ENCODE measurements around the gene PTPRM.
A peak's percentile ranks its signal among the peaks of the same experiment; 100 is the strongest.

The PTPRM gene

DNA sequence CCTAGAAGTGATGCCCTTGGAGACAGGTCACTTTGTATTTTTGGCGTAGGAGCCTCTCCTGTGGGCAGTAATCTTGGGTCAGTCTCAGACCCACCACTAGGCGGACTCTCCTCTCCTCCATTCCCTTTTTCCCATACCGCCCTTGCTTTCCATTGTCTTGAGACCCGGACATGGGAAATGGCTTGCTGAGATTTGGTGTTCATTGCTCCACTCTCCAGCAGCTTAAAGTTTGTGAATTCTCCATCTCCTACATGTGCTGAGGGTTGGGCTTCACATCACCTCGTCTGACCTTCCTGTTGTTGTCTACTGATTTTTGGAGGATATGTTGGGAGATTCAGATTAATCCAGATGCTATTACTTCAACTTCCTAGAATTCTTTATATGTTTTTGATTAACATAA is 882.9 kb downstream of the PTPRM start:
- H3K4me3 ChIP-seq (IDR thresholded peaks at IDR 0.05; ENCODE audit: insufficient read depth, low read depth, low read length), result no peak overlapping the region
- TF ChIP-seq, protein P1, sequence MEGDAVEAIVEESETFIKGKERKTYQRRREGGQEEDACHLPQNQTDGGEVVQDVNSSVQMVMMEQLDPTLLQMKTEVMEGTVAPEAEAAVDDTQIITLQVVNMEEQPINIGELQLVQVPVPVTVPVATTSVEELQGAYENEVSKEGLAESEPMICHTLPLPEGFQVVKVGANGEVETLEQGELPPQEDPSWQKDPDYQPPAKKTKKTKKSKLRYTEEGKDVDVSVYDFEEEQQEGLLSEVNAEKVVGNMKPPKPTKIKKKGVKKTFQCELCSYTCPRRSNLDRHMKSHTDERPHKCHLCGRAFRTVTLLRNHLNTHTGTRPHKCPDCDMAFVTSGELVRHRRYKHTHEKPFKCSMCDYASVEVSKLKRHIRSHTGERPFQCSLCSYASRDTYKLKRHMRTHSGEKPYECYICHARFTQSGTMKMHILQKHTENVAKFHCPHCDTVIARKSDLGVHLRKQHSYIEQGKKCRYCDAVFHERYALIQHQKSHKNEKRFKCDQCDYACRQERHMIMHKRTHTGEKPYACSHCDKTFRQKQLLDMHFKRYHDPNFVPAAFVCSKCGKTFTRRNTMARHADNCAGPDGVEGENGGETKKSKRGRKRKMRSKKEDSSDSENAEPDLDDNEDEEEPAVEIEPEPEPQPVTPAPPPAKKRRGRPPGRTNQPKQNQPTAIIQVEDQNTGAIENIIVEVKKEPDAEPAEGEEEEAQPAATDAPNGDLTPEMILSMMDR (conservative IDR thresholded peaks at IDR 0.05; ENCODE audit: low read depth, low read length), result peak; percentile 61
- no peaks in the 10 kb centered on the region for H4K20me1 ChIP-seq (ENCODE audit: insufficient read depth)
- no peaks in the 10 kb centered on the region for H3K27me3 ChIP-seq (ENCODE audit: insufficient read depth, low read depth)
- H3K36me3 ChIP-seq (ENCODE audit: insufficient read depth), result no peaks in the 10 kb centered on the region; the same call in 1 of the 2 replicates
- H3K79me2 ChIP-seq (ENCODE audit: insufficient read depth, low read depth), result no peaks in the 10 kb centered on the region
- H3K4me2 ChIP-seq, result no peak overlapping the region
- H3K27ac ChIP-seq, result no peak overlapping the region
- no peak overlapping the region for H2AFZ ChIP-seq (ENCODE audit: low read depth)
- H3K9ac ChIP-seq, result no peak overlapping the region
- no peaks in the 10 kb centered on the region for H3K4me1 ChIP-seq (ENCODE audit: low read depth, poor library complexity, severe bottlenecking)

DNA sequence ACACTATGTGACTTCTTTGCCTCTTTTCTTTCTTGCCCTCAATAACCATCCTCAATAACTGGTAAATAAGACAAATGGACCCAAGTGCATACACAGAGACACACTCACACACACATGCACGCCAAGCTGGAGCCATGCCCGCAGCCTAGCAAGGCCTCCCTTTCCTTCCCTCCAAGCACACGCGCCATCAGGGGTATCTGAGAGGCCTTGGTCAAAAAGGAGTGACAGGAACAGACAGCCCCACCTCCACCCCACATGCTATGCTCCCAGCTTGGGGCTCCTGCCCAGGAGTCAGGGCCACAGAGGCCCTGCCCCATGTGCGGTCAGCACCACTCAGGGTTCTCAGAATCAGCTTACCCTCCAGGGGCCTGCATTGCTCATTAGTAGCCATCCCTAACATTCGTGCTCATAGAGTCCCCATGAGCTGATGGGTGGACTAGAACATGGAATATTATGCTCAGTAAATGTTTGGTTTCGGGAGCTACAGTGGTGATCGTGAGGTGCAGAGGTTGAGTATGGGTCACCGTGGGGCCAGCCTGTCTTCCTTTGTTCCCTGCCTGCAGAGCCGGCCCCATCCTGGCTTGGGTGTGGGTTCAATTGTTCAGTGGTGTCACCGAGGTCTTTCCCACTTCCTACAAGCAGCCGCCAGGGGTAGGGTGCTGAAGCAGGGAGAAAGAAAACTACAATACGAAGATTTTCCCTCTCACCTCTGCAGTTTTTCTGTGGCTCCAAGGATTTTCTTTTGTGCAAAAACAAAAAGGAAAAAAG is 884.0 kb downstream of the PTPRM start:
- Histone ChIP-seq H2AFZ (ENCODE audit: low read depth) (no peak overlapping the region), H3K36me3 (ENCODE audit: insufficient read depth) (no peaks in the 10 kb centered on the region; the same call in 1 of the 2 replicates), H3K4me1 (ENCODE audit: low read depth, poor library complexity, severe bottlenecking) (no peaks in the 10 kb centered on the region), H3K27ac (no peak overlapping the region), H3K27me3 (ENCODE audit: insufficient read depth, low read depth) (no peaks in the 10 kb centered on the region), H3K79me2 (ENCODE audit: insufficient read depth, low read depth) (no peaks in the 10 kb centered on the region), H3K4me3 (IDR thresholded peaks at IDR 0.05; ENCODE audit: insufficient read depth, low read depth, low read length) (no peak overlapping the region), H3K9ac (no peak overlapping the region), H3K4me2 (no peak overlapping the region), H4K20me1 (ENCODE audit: insufficient read depth) (no peaks in the 10 kb centered on the region)
- TF ChIP-seq, protein P1 (conservative IDR thresholded peaks at IDR 0.05; ENCODE audit: low read depth, low read length), result no peak

DNA sequence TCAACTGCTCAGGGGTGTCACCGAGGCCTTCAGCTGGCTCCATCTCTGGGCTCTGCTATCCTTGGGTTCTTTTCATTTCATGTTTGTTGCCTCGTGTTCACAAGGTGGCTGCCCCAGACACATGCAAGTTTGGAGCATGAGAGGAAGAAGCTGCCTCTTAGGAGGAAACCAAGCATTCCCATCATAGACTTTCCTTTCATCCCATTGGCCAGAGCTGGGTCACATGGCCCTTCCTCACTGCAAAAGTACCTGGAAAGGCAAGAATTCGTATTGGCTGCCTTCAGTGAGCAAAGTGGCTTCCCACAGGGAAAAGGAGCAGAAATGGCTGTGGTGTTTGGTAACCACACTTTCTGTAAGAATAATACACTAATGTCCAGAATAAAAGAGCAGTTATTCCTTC is 886.4 kb downstream of the PTPRM start:
- no peak overlapping the region for H3K4me2 ChIP-seq
- TF ChIP-seq, protein P1 (conservative IDR thresholded peaks at IDR 0.05; ENCODE audit: low read depth, low read length), result no peak
- no peak overlapping the region for H2AFZ ChIP-seq (ENCODE audit: low read depth)

DNA sequence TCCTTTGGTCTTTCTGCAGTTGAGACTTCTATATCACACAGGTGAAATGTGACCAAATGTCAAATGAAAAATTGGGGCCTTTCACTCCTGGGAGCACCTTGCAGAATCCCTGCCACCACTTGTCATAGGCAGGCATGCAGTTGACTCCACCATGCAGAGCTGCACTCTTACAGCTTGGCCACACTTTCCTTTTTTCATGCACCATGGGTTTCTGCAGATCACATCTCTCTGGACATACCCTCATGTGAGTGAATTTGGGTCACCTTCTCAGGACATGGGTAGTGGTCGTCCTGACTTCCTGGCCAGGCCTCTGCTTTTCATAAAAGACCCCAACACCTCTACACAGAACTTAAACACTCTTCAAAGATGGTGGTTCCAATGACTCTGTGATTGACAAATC is 887.0 kb downstream of the PTPRM start:
- no peak overlapping the region for H3K9ac ChIP-seq
- no peaks in the 10 kb centered on the region for H3K27me3 ChIP-seq (ENCODE audit: insufficient read depth, low read depth)
- H3K4me2 ChIP-seq, result no peak overlapping the region
- H3K4me3 ChIP-seq (IDR thresholded peaks at IDR 0.05; ENCODE audit: insufficient read depth, low read depth, low read length), result no peak overlapping the region
- TF ChIP-seq, protein P1 (conservative IDR thresholded peaks at IDR 0.05; ENCODE audit: low read depth, low read length), result no peak
- no peaks in the 10 kb centered on the region for H3K4me1 ChIP-seq (ENCODE audit: low read depth, poor library complexity, severe bottlenecking)
- H3K36me3 ChIP-seq (ENCODE audit: insufficient read depth), result no peaks in the 10 kb centered on the region; the same call in 1 of the 2 replicates
- H3K79me2 ChIP-seq (ENCODE audit: insufficient read depth, low read depth), result no peaks in the 10 kb centered on the region
- no peak overlapping the region for H2AFZ ChIP-seq (ENCODE audit: low read depth)
- H3K27ac ChIP-seq, result no peak overlapping the region
- H4K20me1 ChIP-seq (ENCODE audit: insufficient read depth), result no peaks in the 10 kb centered on the region

More for the DNA sequence above, 886.4 kb downstream of the PTPRM start:
- Histone ChIP-seq H3K36me3 (ENCODE audit: insufficient read depth) (no peaks in the 10 kb centered on the region; the same call in 1 of the 2 replicates), H4K20me1 (ENCODE audit: insufficient read depth) (no peaks in the 10 kb centered on the region), H3K79me2 (ENCODE audit: insufficient read depth, low read depth) (no peaks in the 10 kb centered on the region), H3K27me3 (ENCODE audit: insufficient read depth, low read depth) (no peaks in the 10 kb centered on the region), H3K9ac (no peak overlapping the region), H3K4me3 (IDR thresholded peaks at IDR 0.05; ENCODE audit: insufficient read depth, low read depth, low read length) (no peak overlapping the region), H3K4me1 (ENCODE audit: low read depth, poor library complexity, severe bottlenecking) (no peaks in the 10 kb centered on the region), H3K27ac (no peak overlapping the region)

Data from KMS-11 (cell line).